SKM-1 (cell line): ENCODE data around the gene IRGM.
"Not testable (repeated sequence)": the region's sequence is repeated elsewhere in the genome, so short reads cannot be mapped to it uniquely, and the experiment has no call there.

Experiments
- DNase-seq: peaks from one replicate; lab custom pipeline; 2025; ENCODE audit not compliant: unreplicated experiment; lab: John Stamatoyannopoulos, UW

IRGM gene, protein sequence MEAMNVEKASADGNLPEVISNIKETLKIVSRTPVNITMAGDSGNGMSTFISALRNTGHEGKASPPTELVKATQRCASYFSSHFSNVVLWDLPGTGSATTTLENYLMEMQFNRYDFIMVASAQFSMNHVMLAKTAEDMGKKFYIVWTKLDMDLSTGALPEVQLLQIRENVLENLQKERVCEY

GRCh38 chr5:150846308-150846653 is at the start of gene IRGM:
Gene IRGM (plus strand): TSS chr5:150846521. CDS start chr5:150848124, 1,603 bp downstream.
- DNase-seq: not testable (repeated sequence)

- no peak for DNase-seq
These were observed 48.9 kb upstream of the IRGM start for GRCh38 chr5:150797384-150797783.

DNA sequence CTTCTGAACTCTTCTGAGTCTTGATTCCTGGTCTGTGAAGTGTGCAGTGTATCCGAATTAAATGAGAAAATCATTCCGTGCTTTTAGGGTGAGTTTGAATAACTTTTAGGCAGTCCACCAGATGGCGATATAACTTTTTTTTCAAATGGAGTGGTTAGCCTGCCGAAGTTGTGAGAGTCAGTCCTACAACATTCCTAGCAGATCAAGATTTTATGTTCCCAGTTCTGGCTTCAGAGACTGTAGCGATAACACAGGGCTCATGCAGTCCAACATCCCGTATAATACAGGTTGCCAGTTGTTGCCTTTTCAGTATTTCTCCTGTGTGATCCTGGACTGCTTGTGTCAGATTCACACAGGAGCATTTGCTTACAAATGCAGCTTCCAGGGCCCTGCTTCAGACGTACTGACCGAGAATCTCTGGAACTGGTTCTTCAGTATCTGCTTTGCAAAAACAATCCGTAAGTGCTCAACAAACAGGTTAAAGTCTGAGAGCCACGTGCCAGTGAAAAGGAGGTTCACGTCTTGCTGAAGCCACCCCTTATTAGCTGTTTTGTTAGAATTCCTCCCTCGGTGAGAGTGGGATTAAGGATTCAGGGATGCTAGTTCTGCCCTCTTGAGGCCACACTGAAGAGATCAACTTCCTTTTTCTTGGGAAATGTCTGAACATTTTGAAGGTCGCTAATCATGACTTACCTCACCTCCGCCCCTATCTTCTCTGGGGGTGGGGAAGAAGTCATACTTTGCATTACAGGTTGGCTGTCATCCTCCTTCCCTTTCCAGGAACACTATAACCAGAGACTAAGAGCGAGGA is 45.0 kb upstream of the IRGM start:
- peak; percentile 71 for DNase-seq

GRCh38 chr5:150804388-150804787 is 41.9 kb upstream of the IRGM start:
- no peak for DNase-seq

DNA sequence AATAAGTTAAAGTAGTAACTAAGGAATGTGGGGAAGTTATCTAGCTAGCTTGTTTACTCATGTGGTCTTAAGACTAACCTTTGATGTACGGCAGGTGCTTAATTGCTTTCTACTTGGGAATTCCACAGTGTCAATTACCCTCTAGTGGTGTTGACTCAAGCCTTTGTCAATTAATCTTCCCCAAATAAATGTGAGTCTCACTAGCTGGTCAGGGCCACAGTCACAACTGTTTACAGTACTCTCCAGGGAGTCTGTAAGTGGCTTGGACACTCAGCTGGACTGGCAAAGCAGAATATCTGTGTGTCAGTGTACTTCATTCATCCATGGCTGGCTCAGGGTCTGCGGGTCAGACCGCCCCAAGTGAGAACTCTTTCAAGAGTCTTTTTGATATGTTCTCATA is 37.0 kb upstream of the IRGM start:
- no peak for DNase-seq

DNA sequence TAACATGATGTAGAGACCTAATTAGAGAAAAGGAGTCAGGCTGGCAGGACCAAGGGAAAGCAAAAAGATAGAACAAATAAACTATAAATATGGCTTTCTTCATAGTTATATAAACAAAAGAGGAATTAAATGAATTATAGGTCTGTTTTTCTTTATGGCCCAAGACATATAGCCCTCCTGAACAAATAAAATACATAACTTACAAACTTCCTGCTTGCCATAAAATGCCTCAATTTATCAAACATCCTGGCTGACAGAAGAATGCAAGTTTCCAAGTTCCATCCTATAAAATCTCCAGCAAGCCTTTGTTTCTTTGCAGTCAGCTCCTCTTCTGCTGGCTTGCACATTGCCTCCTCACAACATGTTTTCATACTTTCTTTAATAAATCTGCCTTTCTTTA is 31.3 kb upstream of the IRGM start:
- no peak for DNase-seq

- DNase-seq: no peak
These were observed 29.4 kb upstream of the IRGM start for GRCh38 chr5:150816946-150817345.

GRCh38 chr5:150829744-150830143 is 16.6 kb upstream of the IRGM start:
- DNase-seq: no peak

- not testable (repeated sequence) for DNase-seq
These were observed 14.5 kb upstream of the IRGM start for GRCh38 chr5:150831821-150832220.

GRCh38 chr5:150836064-150836463 is 10.3 kb upstream of the IRGM start:
- no peak for DNase-seq

- DNase-seq: no peak
These were observed 9.6 kb upstream of the IRGM start for GRCh38 chr5:150836703-150837102.

DNA sequence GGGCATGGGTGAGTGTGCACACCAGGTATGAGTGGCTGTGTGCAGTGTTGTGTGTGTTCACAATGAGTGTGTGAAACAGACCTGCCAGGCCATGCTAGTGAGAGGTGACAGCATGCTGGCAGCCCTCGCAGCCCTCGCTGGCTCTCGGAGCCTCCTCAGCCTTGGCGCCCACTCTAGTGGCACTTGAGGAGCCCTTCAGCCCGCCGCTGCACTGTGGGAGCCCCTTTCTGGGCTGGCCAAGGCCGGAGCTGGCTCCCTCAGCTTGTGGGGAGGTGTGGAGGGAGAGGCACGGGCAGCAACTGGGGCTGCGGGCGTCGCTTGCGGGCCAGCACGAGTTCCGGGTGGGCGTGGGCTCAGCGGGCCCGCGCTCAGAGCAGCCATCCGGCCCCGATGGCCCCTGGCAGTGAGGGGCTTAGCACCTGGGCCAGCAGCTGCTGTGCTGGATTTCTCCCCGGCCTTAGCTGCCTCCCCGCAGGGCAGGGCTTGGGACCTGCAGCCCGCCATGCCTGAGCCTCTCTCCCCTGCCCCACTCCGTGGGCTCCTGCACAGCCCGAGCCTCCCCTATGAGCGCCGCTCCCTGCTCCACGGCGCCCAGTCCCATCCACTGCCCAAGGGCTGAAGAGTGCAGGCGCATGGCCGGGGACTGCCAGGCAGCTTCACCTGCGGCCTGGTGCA is 999 bp upstream of the IRGM start:
- DNase-seq: not testable (repeated sequence)

- peak; percentile 89 for DNase-seq
These were observed 473 bp downstream of the IRGM start for GRCh38 chr5:150846654-150847333.

GRCh38 chr5:150847334-150847695 is 994 bp downstream of the IRGM start:
- DNase-seq: no peak

GRCh38 chr5:150848271-150848670 is 1.9 kb downstream of the IRGM start:
- no peak for DNase-seq

DNA sequence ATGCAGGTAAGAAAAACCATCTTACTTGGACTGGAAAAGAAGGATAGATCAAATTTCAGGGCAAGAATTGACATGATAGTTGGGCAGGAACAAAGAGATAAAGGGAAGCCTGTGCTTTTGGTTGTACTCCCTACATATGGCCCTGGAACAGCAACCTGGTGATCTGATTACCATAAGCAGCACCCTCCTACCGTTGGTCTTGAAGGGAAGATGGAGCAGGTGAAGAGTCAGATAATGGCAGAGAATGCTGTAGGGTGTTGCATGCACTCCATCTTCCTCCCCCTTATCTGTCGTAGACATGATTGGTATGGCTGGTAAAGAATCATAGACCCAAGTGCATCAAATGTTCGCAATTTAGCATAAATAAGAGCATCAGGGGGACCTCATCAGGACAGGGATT is 4.7 kb downstream of the IRGM start:
- no peak for DNase-seq

DNA sequence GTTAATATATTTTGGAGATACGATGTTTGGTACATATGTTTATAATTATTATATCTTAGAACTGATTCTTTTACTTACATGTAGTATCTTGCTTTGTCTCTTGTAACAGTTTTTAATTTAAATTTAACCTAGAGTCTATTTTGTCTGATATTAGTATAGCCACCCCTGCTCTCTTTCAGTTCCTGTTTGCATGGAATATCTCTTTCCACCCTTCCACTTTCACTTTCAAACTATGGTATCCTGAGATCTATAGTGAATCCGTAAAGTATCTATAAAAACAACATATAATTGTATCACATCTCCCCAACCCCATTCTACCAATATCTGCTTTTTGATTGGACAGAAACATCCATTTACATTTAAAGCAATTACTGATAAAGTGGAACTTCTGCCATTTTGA is 7.2 kb downstream of the IRGM start:
- DNase-seq: no peak

DNA sequence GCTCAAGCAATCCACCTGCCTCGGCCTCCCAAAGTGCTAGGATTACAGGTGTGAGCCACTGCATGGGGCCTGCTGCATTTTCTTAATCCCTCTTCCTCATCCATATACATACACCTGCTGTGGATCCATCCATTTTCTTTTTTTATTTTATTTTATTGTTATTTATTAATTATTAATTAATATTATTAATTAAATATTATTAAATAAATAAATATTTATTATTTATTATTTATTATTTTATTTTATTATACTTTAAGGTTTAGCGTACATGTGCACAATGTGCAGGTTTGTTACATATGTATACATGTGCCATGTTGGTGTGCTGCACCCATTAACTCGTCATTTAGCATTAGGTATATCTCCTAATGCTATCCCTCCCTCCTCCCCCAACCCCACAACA is 10.4 kb downstream of the IRGM start:
- DNase-seq: not testable (repeated sequence)

GRCh38 chr5:150860246-150860821 is 14.0 kb downstream of the IRGM start:
- no peak for DNase-seq

DNA sequence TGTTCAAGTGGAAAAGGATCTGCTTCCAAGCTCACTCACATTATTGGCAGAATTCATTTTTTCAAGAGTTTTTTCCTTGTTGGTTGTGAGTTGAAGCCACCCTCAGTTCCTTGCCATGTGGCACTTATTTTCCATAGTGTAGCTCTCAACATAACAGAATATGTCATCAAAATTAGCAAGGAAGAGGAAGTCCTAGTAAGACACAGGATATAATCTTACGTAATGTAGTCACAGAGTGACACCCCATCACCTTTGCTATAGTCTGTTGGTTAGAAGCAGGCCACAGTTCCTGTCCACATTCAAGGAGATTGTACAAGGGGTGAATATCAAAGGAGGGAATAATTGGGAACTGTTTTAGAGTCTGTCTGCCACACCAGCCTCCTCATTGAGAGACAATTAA is 15.7 kb downstream of the IRGM start:
- DNase-seq: peak; percentile 65

DNA sequence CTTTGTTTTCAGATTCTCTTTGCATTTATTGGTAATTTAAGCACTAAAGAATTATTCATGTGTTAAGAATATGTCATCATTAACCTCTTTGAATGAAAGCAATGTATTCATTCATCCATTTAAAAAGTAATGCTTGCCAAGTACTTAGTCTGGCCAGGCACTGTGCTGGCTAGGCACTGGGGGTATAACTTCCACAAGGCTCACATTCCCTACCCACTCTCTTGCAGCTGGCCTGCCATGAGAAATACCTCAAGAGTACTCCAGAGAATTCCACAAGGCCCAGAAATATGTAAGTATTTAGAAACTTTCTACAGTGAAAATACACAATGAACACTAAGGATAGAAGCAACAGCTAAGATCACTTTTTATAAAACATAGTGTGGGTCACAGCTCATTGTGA is 33.0 kb downstream of the IRGM start:
- no peak for DNase-seq
